GM21717 (cell line): Measurements from ENCODE around the gene NCOA4.
"Not testable (repeated sequence)": the region's sequence is repeated elsewhere in the genome, so short reads cannot be mapped to it uniquely, and the experiment has no call there.

Source experiments
- ATAC-seq: cut with Tn5 transposase; IDR thresholded peaks from one replicate; pipeline ENCODE4 v1.9.1; 2021; ENCODE audit warnings: mild to moderate bottlenecking, moderate library complexity; ENCODE audit not compliant: unreplicated experiment

The NCOA4 gene

GRCh38 chr10:46030091-46030937 is at the start of gene NCOA4:
Gene NCOA4 (minus strand): TSS chr10:46030623. CDS start chr10:46016680, 13,943 bp downstream.
- ATAC-seq: peak; percentile 96

GRCh38 chr10:46079831-46080585 is 49.6 kb upstream of the NCOA4 start:
- ATAC-seq: no peak

- ATAC-seq: no peak
Observed at GRCh38 chr10:46077731-46078413, 47.4 kb upstream of the NCOA4 start.

- no peak for ATAC-seq
Observed at GRCh38 chr10:46077141-46077554, 46.7 kb upstream of the NCOA4 start.

- no peak for ATAC-seq
Observed at GRCh38 chr10:46075869-46076268, 45.4 kb upstream of the NCOA4 start.

GRCh38 chr10:46074196-46074946 is 43.9 kb upstream of the NCOA4 start:
- no peak for ATAC-seq

- no peak for ATAC-seq
Observed at GRCh38 chr10:46073564-46073963, 43.1 kb upstream of the NCOA4 start.

- ATAC-seq: no peak
Observed at GRCh38 chr10:46070749-46071148, 40.3 kb upstream of the NCOA4 start.

- no peak for ATAC-seq
Observed at GRCh38 chr10:46069771-46070463, 39.5 kb upstream of the NCOA4 start.

- ATAC-seq: no peak
Observed at GRCh38 chr10:46068905-46069304, 38.5 kb upstream of the NCOA4 start.

GRCh38 chr10:46068117-46068516 is 37.7 kb upstream of the NCOA4 start:
- ATAC-seq: no peak

GRCh38 chr10:46064269-46064817 is 33.9 kb upstream of the NCOA4 start:
- ATAC-seq: no peak

GRCh38 chr10:46062723-46063428 is 32.5 kb upstream of the NCOA4 start:
- no peak for ATAC-seq

- no peak for ATAC-seq
Observed at GRCh38 chr10:46060706-46061105, 30.3 kb upstream of the NCOA4 start.

- ATAC-seq: not testable (repeated sequence)
Observed at GRCh38 chr10:46057927-46058326, 27.5 kb upstream of the NCOA4 start.

GRCh38 chr10:46057038-46057437 is 26.6 kb upstream of the NCOA4 start:
- no peak for ATAC-seq

- ATAC-seq: no peak
Observed at GRCh38 chr10:46055771-46056170, 25.3 kb upstream of the NCOA4 start.

GRCh38 chr10:46053534-46054434 is 23.4 kb upstream of the NCOA4 start:
- no peak for ATAC-seq
